Subcutaneous adipose tissue (tissue), 4 donors: ENCODE data around the gene CPNE4. TPM values are rescaled to one million over a fixed set of nuclear protein-coding genes. Genes with fewer than 3 reads are reported as not detected.

Experiments
- CTCF ChIP-seq: fragments of 450-650 bp; IDR thresholded peaks from one replicate; pipeline ENCODE4 v1.5.1; 2016; ENCODE audit warnings: low read depth, mild to moderate bottlenecking, control low read depth, antibody characterized with exemption, moderate library complexity
- total RNA-seq, 4 donors: library from RNA; depleted of rRNA; stranded (reverse); fragments of >200 nt; gene quantifications; one replicate each; pipeline ENCODE4 v1.1.0, GENCODE V29; 2016

The CPNE4 gene
- total RNA-seq, 4 donors from 2014 or later: not detected

GRCh38 chr3:131747466-131747865 lies 287.3 kb downstream of the CPNE4 start:
- TF ChIP-seq CTCF: no peak

- no peak for TF ChIP-seq CTCF
These were observed 290.0 kb downstream of the CPNE4 start for GRCh38 chr3:131744765-131745164.

GRCh38 chr3:131743126-131743525 lies 291.7 kb downstream of the CPNE4 start:
- no peak for TF ChIP-seq CTCF

GRCh38 chr3:131739211-131739610 lies 295.6 kb downstream of the CPNE4 start:
- TF ChIP-seq CTCF: no peak

- TF ChIP-seq CTCF: no peak
These were observed 296.7 kb downstream of the CPNE4 start for GRCh38 chr3:131738095-131738494.

GRCh38 chr3:131735544-131735943 lies 299.3 kb downstream of the CPNE4 start:
- no peak for TF ChIP-seq CTCF

- TF ChIP-seq CTCF: no peak
These were observed 299.7 kb downstream of the CPNE4 start for GRCh38 chr3:131735116-131735515.
